Body of pancreas (tissue), 4 donors: Measurements from ENCODE around the gene RSRC2.

Source experiments
- POLR2A ChIP-seq, 3 donors: fragments of 450-650 bp; IDR thresholded peaks; one replicate each; pipeline ENCODE4 v1.6.1; 2016; ENCODE audit warnings: antibody characterized with exemption in 3 of 3, mild to moderate bottlenecking in 2 of 3
- TF ChIP-seq, protein P1 (sequence below), 7 experiments: fragments of 450-650 bp in 4 of 7; fragments of 200-600 bp in 3 of 7; sonication (generic) in 3 of 7; IDR thresholded peaks; one replicate each; pipeline ENCODE4 v1.5.1; 2016 to 2019; ENCODE audit warnings: antibody characterized with exemption in 7 of 7

DNA sequence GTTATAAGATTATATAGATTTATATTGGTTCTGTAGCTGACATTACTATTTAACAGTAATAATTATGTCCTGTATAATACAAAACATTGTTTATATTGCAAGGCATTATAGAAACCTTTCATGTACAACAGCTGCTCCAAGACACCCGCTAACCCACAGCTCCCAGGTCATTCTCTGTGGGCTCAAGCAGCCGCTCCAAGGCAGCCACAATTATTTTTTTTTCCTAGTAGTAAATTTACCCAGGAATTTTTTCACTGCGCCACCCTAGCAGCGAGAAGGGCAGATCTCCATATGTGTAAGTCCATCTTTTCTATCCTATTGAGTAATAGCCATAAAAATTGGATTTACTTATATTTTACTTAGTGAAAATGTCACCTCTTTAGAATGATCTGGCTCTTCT, 36.6 kb upstream of the RSRC2 start:
- TF ChIP-seq, protein P1, sequence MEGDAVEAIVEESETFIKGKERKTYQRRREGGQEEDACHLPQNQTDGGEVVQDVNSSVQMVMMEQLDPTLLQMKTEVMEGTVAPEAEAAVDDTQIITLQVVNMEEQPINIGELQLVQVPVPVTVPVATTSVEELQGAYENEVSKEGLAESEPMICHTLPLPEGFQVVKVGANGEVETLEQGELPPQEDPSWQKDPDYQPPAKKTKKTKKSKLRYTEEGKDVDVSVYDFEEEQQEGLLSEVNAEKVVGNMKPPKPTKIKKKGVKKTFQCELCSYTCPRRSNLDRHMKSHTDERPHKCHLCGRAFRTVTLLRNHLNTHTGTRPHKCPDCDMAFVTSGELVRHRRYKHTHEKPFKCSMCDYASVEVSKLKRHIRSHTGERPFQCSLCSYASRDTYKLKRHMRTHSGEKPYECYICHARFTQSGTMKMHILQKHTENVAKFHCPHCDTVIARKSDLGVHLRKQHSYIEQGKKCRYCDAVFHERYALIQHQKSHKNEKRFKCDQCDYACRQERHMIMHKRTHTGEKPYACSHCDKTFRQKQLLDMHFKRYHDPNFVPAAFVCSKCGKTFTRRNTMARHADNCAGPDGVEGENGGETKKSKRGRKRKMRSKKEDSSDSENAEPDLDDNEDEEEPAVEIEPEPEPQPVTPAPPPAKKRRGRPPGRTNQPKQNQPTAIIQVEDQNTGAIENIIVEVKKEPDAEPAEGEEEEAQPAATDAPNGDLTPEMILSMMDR (IDR thresholded peaks at IDR 0.05), result no peak
- no peak for TF ChIP-seq POLR2A (IDR thresholded peaks at IDR 0.05)
